H1 (cell line): ENCODE measurements around the gene UROC1. TPM values are rescaled to one million over a fixed set of nuclear protein-coding genes. Genes with fewer than 3 reads are reported as not detected.

Experiments
- CHD7 ChIP-seq: fragments of 300-600 bp; sonication (generic); IDR thresholded peaks from 2 replicates; pipeline ENCODE4 v1.7.1; 2012; ENCODE audit warnings: low read length, moderate library complexity, mild to moderate bottlenecking, inconsistent platforms; ENCODE audit not compliant: insufficient replicate concordance
- KDM5A ChIP-seq: fragments of 200-600 bp; IDR thresholded peaks from 2 replicates; pipeline ENCODE4 v1.7.1; 2012; ENCODE audit warnings: mild to moderate bottlenecking, low read length, inconsistent platforms, mixed read lengths
- MAFK ChIP-seq: IDR thresholded peaks from 2 replicates; pipeline ENCODE4 v1.6.1; 2012; ENCODE audit warnings: low read depth, mild to moderate bottlenecking, improper control_type of control experiment, low read length
- RFX5 ChIP-seq: IDR thresholded peaks from 2 replicates; pipeline ENCODE4 v1.6.1; 2011; ENCODE audit warnings: low read depth, low read length, improper control_type of control experiment, borderline replicate concordance
- TAF7 ChIP-seq: optimal IDR thresholded peaks from 2 replicates; pipeline ENCODE3; 2011; ENCODE audit warnings: low read depth, mild to moderate bottlenecking, inconsistent platforms, low read length, moderate library complexity, borderline replicate concordance
- polyA plus RNA-seq, 7 experiments: library from polyadenylated mRNA; depleted of rRNA in 3 of 7; stranded (reverse) in 5 of 7; unstranded in 2 of 7; fragments of >200 nt in 5 of 7; fragments of 200-250 nt in 2 of 7; gene quantifications; 1 replicate in 5 of 7; 2 replicates in 1 of 7; 4 replicates in 1 of 7; pipeline versions ENCODE4 v1.2.1 to v1.2.3, GENCODE V29; 2011 to 2013; ENCODE audit warnings: missing spikeins in 2 of 7, mixed read lengths in 2 of 7
- total RNA-seq: library from RNA; stranded (reverse); fragmentation: NEBNext Ultra II Directional; extraction: Animal tissue kit (Norgen Biotek cat#: 25700); gene quantifications from 2 replicates; pipeline ENCODE4 v1.2.1, GENCODE V29; 2021

UROC1 gene
- total and polyA plus RNA-seq, 2 of the 8 experiments (the other 6 are each of a cell fraction or from before 2014, with no cell fraction given), result 0.03 TPM; not detected in 1

- TF ChIP-seq CHD7 (no peak), MAFK (peak; percentile 80; the same call in 1 of the 2 replicates), RFX5 (no peak), KDM5A (no peak), TAF7 (no peak)
Observed at GRCh38 chr3:126454025-126454424, 63.5 kb downstream of the UROC1 start (continued).
